C4-2B (cell line): ENCODE data around the gene DSCAML1.

Source experiments
- H3K27ac ChIP-seq: fragments of 450-650 bp; 2 replicates; pipeline ENCODE4 v1.5.1; 2017
- CTCF ChIP-seq: fragments of 450-650 bp; conservative IDR thresholded peaks from 2 replicates; pipeline ENCODE4 v1.5.1; 2017; ENCODE audit warnings: mild to moderate bottlenecking
- ZFX ChIP-seq: fragments of 450-650 bp; IDR thresholded peaks from 2 replicates; pipeline ENCODE4 v1.6.1; 2017

Gene DSCAML1

GRCh38 chr11:117538263-117539135 lies 258.5 kb downstream of the DSCAML1 start:
- TF ChIP-seq CTCF = no peak
- TF ChIP-seq ZFX = no peak
- H3K27ac ChIP-seq = no peak overlapping the region

- H3K27ac ChIP-seq = no peak overlapping the region
- no peak for TF ChIP-seq CTCF
- TF ChIP-seq ZFX = no peak
Measured at GRCh38 chr11:117535850-117536411, 261.1 kb downstream of the DSCAML1 start.

GRCh38 chr11:117535201-117535849 lies 261.7 kb downstream of the DSCAML1 start:
- TF ChIP-seq CTCF (no peak), ZFX (no peak)
- no peak overlapping the region for H3K27ac ChIP-seq

- no peak overlapping the region for H3K27ac ChIP-seq
- TF ChIP-seq ZFX (no peak), CTCF (no peak)
Measured at GRCh38 chr11:117532568-117532967, 264.4 kb downstream of the DSCAML1 start.

- TF ChIP-seq CTCF (no peak), ZFX (no peak)
- H3K27ac ChIP-seq = no peak overlapping the region
Measured at GRCh38 chr11:117529816-117530215, 267.2 kb downstream of the DSCAML1 start.

- no peak overlapping the region for H3K27ac ChIP-seq
- TF ChIP-seq ZFX (no peak), CTCF (no peak)
Measured at GRCh38 chr11:117528097-117528721, 268.8 kb downstream of the DSCAML1 start.
